Hematopoietic multipotent progenitor cell treated with erythropoietin and hydrocortisone succinate and interleukin-3 and kit ligand, for 4 days (in vitro differentiated cells): ENCODE data around the gene HOXC4.
"Not testable (repeated sequence)": the region's sequence is repeated elsewhere in the genome, so short reads cannot be mapped to it uniquely, and the experiment has no call there.

Experiments used
- DNase-seq: peaks from one replicate; pipeline ENCODE4 v3.0.0-alpha.2; 2015

Gene HOXC4

GRCh38 chr12:54100588-54100987, 47.0 kb downstream of the HOXC4 start:
- not testable (repeated sequence) for DNase-seq

- DNase-seq, result not testable (repeated sequence)
Observed at GRCh38 chr12:54102223-54102622, 48.6 kb downstream of the HOXC4 start.

- not testable (repeated sequence) for DNase-seq
Observed at GRCh38 chr12:54103827-54104226, 50.2 kb downstream of the HOXC4 start.
